Activated CD4-positive, alpha-beta T cell treated with anti-CD3 and anti-CD28 coated beads, Interleukin-2, Interleukin-6, amounts not matched to agents 100 ng/mL and 50 ng/mL, durations not matched to agents 16 hours and 8 hours (primary cell): ENCODE results near the gene GMFB.

Experiments
- DNase-seq: peaks from one replicate; pipeline ENCODE4 v3.0.0-alpha.2; 2020

GMFB gene

GRCh38 chr14:54488646-54489317, at the start of gene GMFB:
TSS of gene GMFB (minus strand) at chr14:54488980. CDS start at chr14:54488927, 53 bp downstream.
- DNase-seq = peak; percentile 92

GRCh38 chr14:54538055-54538454, 49.3 kb upstream of the GMFB start:
- no peak for DNase-seq

- DNase-seq = no peak
Measured at GRCh38 chr14:54537651-54538050, 48.9 kb upstream of the GMFB start.

- no peak for DNase-seq
Measured at GRCh38 chr14:54535646-54536045, 46.9 kb upstream of the GMFB start.

GRCh38 chr14:54535126-54535525, 46.3 kb upstream of the GMFB start:
- DNase-seq = no peak

- no peak for DNase-seq
Measured at GRCh38 chr14:54533100-54533499, 44.3 kb upstream of the GMFB start.

- DNase-seq = no peak
Measured at GRCh38 chr14:54532111-54533012, 43.6 kb upstream of the GMFB start.

- no peak for DNase-seq
Measured at GRCh38 chr14:54529811-54530210, 41.0 kb upstream of the GMFB start.

GRCh38 chr14:54528973-54529372, 40.2 kb upstream of the GMFB start:
- no peak for DNase-seq

- no peak for DNase-seq
Measured at GRCh38 chr14:54524410-54524809, 35.6 kb upstream of the GMFB start.

- DNase-seq = peak; percentile 33
Measured at GRCh38 chr14:54516709-54517108, 27.9 kb upstream of the GMFB start.

GRCh38 chr14:54515670-54516069, 26.9 kb upstream of the GMFB start:
- DNase-seq = no peak

- no peak for DNase-seq
Measured at GRCh38 chr14:54512393-54512792, 23.6 kb upstream of the GMFB start.

GRCh38 chr14:54509546-54510501, 21.0 kb upstream of the GMFB start, which contains the start of gene CGRRF1:
TSS of gene CGRRF1 (plus strand) at chr14:54509906. CDS start at chr14:54509960, 54 bp downstream.
- DNase-seq = peak; percentile 98

- no peak for DNase-seq
Measured at GRCh38 chr14:54503486-54503885, 14.7 kb upstream of the GMFB start.

GRCh38 chr14:54502602-54503001, 13.8 kb upstream of the GMFB start:
- DNase-seq = peak; percentile 33

GRCh38 chr14:54501480-54501879, 12.7 kb upstream of the GMFB start:
- DNase-seq = no peak

- no peak for DNase-seq
Measured at GRCh38 chr14:54500744-54501143, 12.0 kb upstream of the GMFB start.

GRCh38 chr14:54498579-54498978, 9.8 kb upstream of the GMFB start:
- DNase-seq = no peak

- DNase-seq = no peak
Measured at GRCh38 chr14:54498095-54498531, 9.3 kb upstream of the GMFB start.

GRCh38 chr14:54497224-54497623, 8.4 kb upstream of the GMFB start:
- DNase-seq = no peak

GRCh38 chr14:54493293-54493692, 4.5 kb upstream of the GMFB start:
- no peak for DNase-seq
